Thoracic aorta (tissue), 2 donors: ENCODE data around the gene DIP2C. TPM values are rescaled to one million over a fixed set of nuclear protein-coding genes. Genes with fewer than 3 reads are reported as not detected.
A peak's percentile ranks its signal among the peaks of the same experiment; 100 is the strongest.

Experiments
- ATAC-seq: fragments of 150-250 bp; one replicate; pipeline ENCODE4 v1.8.0; 2017; ENCODE audit warnings: low read depth; ENCODE audit not compliant: insufficient number of reproducible peaks, low FRiP score
- DNase-seq: peaks from one replicate; pipeline ENCODE4 v3.0.0-alpha.2; 2020; ENCODE audit warnings: low spot score
- H3K27ac ChIP-seq, 2 donors: fragments of 200-600 bp; sonication (generic); 1 replicate in 1 of 2; 2 replicates in 1 of 2; pipeline ENCODE4 v1.5.1; 2016; ENCODE audit warnings: mild to moderate bottlenecking in 2 of 2, moderate library complexity in 2 of 2
- H3K27me3 ChIP-seq: fragments of 200-600 bp; sonication (generic); replicated peaks from 2 replicates; pipeline ENCODE4 v1.6.0; 2016; ENCODE audit warnings: mild to moderate bottlenecking; ENCODE audit not compliant: insufficient read depth
- H3K36me3 ChIP-seq: fragments of 200-600 bp; sonication (generic); one replicate; pipeline ENCODE4 v1.5.1; 2016
- H3K4me1 ChIP-seq, 2 donors: fragments of 200-600 bp; sonication (generic); 1 replicate in 1 of 2; 2 replicates in 1 of 2; pipeline versions ENCODE4 v1.5.1 to v1.6.0; 2016; ENCODE audit warnings: low read depth in 2 of 2, mild to moderate bottlenecking in 1 of 2; ENCODE audit not compliant: control insufficient read depth in 1 of 2
- H3K4me3 ChIP-seq: fragments of 200-600 bp; sonication (generic); 2 replicates; pipeline ENCODE4 v1.5.1; 2016; ENCODE audit warnings: mild to moderate bottlenecking
- H3K9me3 ChIP-seq: fragments of 200-600 bp; sonication (generic); 2 replicates; pipeline ENCODE4 v1.5.1; 2016
- total RNA-seq, 2 donors: library from RNA; depleted of rRNA; stranded (reverse); fragments of >200 nt; gene quantifications; one replicate each; pipeline versions ENCODE4 v1.1.0 to v1.2.3, GENCODE V29; 2016
- TF ChIP-seq, protein P1 (sequence below): fragments of 200-600 bp; sonication (generic); IDR thresholded peaks from one replicate; pipeline ENCODE4 v1.5.1; 2019; ENCODE audit warnings: antibody characterized with exemption

The DIP2C gene
- total RNA-seq, 2 donors from 2014 or later, result 36.8 to 44.0 TPM

DNA sequence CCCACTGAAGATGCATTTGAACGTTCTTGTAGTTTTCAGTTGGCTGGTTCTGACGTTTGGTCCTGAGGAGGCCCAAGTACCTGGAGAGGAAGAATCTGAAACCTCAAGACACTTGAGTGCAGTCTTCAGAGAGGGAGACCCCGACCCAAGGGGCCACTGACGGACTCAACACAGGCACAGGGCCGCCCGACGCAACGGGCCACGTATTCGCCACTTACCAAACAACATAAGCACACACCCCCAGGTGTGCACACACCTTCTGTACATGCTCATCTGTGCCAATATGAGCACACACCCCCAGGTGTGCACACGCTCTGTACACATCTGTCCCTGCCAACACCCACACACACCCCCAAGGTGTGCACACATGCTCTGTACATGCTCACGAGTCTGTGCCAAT is 68.5 kb downstream of the DIP2C start:
- Histone ChIP-seq H3K4me1 (peaks cover 19 to 42% of the 10 kb centered on the region in 2 donors), H3K27ac (no peak overlapping the region)
- DNase-seq, result no peak

DNA sequence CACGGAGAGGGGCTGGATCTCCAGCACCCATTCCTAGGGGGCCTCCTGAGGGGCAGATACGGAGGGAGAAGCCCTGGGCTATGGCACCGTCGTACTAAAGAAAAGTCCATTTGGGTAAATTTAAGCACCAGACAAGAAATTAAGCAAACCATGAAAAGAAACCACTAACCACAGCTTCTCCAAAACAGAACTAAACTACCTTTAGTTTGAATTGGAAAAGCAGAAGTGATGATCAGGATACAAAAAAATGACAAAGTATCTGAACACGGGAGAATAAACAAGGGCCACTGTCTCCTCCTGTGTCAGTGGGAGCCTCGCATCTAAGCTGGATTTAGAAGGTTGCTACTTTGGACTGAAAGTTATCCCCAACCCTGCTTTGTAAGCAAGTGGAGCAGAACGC is 69.1 kb downstream of the DIP2C start:
- ATAC-seq (no peak), DNase-seq (no peak)
- Histone ChIP-seq H3K36me3 (no peaks in the 10 kb centered on the region), H3K27me3 (no peaks in the 10 kb centered on the region), H3K27ac (no peak overlapping the region), H3K4me1 (peaks cover 18 to 36% of the 10 kb centered on the region in 2 donors), H3K4me3 (no peak overlapping the region), H3K9me3 (no peaks in the 10 kb centered on the region)
- TF ChIP-seq, protein P1, sequence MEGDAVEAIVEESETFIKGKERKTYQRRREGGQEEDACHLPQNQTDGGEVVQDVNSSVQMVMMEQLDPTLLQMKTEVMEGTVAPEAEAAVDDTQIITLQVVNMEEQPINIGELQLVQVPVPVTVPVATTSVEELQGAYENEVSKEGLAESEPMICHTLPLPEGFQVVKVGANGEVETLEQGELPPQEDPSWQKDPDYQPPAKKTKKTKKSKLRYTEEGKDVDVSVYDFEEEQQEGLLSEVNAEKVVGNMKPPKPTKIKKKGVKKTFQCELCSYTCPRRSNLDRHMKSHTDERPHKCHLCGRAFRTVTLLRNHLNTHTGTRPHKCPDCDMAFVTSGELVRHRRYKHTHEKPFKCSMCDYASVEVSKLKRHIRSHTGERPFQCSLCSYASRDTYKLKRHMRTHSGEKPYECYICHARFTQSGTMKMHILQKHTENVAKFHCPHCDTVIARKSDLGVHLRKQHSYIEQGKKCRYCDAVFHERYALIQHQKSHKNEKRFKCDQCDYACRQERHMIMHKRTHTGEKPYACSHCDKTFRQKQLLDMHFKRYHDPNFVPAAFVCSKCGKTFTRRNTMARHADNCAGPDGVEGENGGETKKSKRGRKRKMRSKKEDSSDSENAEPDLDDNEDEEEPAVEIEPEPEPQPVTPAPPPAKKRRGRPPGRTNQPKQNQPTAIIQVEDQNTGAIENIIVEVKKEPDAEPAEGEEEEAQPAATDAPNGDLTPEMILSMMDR, result no peak

More for the DNA sequence above, 68.5 kb downstream of the DIP2C start:
- no peak for ATAC-seq
- TF ChIP-seq, protein P1, result no peak
- H3K36me3 ChIP-seq, result no peaks in the 10 kb centered on the region
- H3K27me3 ChIP-seq, result no peaks in the 10 kb centered on the region
- H3K4me3 ChIP-seq, result no peak overlapping the region
- H3K9me3 ChIP-seq, result no peaks in the 10 kb centered on the region

DNA sequence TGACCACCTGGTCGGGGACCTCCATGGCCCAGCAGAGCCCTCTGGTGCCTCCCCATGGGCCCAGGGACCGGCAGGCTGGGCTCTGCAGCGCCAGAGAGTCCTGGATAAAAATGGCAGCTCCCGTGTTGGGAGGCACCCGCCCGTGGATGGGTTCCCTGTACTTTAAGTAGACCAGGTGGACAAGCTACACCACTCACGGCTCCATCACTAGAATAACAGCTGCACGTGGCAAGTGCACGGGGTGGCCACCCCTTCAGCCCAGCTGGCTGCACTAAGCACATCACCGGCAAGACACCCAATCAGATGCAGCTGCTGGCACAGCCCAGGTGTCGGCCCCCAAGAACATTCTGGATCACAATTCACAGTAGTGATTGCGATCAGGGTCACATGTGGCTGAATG is 69.8 kb downstream of the DIP2C start:
- no peaks in the 10 kb centered on the region for H3K9me3 ChIP-seq
- DNase-seq (no peak), ATAC-seq (no peak)
- peaks cover 14 to 31% of the 10 kb centered on the region in 2 donors for H3K4me1 ChIP-seq
- H3K27me3 ChIP-seq, result no peaks in the 10 kb centered on the region
- no peaks in the 10 kb centered on the region for H3K36me3 ChIP-seq
- TF ChIP-seq, protein P1, result no peak
- no peak overlapping the region for H3K27ac ChIP-seq
- no peak overlapping the region for H3K4me3 ChIP-seq

DNA sequence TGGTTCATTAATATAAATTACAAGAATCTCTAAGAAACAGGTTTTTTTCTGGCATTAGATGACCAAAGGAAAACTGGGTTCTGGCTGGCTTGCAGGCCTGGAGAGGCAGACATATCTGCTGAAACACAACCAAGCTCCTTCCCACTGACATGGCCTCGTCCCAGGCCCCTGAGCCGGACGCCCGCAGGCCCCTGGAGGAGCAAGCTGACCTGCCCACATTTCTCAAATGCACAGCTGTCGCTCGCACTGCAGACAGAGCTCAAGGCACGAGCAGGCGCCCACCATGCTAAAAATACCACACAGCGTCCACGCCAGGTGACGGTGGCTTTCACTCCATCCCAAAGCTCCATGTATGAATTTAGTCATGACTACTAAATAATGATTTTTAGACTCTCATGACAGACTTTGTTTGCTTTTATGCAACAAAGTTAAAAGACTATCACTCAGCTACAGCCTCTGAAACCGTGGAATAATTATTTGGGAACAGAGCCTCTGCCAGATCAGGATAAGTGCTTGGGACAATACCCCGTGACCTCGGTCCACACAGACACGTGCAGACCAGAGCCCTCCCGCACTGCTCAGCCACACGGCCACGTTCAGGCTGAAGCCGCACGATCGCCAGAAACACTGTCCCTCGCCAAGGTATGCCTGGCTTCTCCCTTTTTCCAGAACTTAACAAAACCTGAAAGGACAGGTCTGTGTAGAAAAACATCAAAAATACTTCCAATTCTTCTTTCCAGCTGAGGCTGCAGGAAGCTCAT is 71.1 kb downstream of the DIP2C start:
- Histone ChIP-seq H3K27me3 (no peaks in the 10 kb centered on the region), H3K4me1 (peaks cover 12 to 31% of the 10 kb centered on the region in 2 donors), H3K9me3 (no peaks in the 10 kb centered on the region), H3K36me3 (no peaks in the 10 kb centered on the region), H3K4me3 (no peak overlapping the region), H3K27ac (peak overlapping the region in 1 of 2 donors; percentile 34)
- no peak for ATAC-seq
- TF ChIP-seq, protein P1, result no peak
- no peak for DNase-seq

DNA sequence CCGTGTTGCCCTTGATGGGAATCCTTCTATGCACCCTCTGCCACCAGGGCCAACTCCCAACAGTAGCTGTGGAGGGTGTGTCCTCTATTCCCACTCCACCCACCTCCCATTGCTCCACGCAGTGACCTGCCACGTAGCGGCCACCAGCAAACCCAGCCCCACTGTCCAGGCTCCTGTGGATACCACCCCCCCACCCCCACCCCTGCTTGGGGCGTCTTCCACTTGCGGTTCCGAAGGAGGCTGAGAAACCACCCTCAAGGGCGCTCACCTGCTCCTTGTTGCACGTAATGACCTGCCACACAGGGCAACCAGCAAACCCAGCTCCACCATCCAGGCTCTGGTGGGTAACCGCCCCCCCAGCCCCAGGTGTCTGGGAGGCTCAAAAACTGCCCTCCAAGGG is 72.0 kb downstream of the DIP2C start:
- TF ChIP-seq, protein P1, result no peak
- H3K9me3 ChIP-seq, result no peaks in the 10 kb centered on the region
- no peaks in the 10 kb centered on the region for H3K27me3 ChIP-seq
- ATAC-seq (no peak), DNase-seq (no peak)
- no peak overlapping the region for H3K27ac ChIP-seq
- H3K36me3 ChIP-seq, result no peaks in the 10 kb centered on the region
- no peak overlapping the region for H3K4me3 ChIP-seq
- H3K4me1 ChIP-seq, result peaks cover 18 to 41% of the 10 kb centered on the region in 2 donors
